Ureter (tissue), 1 donor: ENCODE results near the gene UBE2E2. TPM values are rescaled to one million over a fixed set of nuclear protein-coding genes. Genes with fewer than 3 reads are reported as not detected.

ENCODE experiments used
- DNase-seq: peaks from one replicate; pipeline ENCODE4 v3.0.0-alpha.2; 2020; ENCODE audit warnings: low spot score
- total RNA-seq: library from RNA; stranded (reverse); gene quantifications from one replicate; pipeline ENCODE4 v1.2.4, GENCODE V29; 2023
- donor health status: DM: yes; HTN: yes; CAD: no.

Gene UBE2E2
- total RNA-seq, 1 donor from 2014 or later = 28.3 TPM

GRCh38 chr3:23480329-23480714 is 277.2 kb downstream of the UBE2E2 start:
- DNase-seq = no peak

GRCh38 chr3:23481011-23481615 is 278.0 kb downstream of the UBE2E2 start:
- no peak for DNase-seq

- DNase-seq = no peak
Observed at GRCh38 chr3:23481616-23482278, 278.6 kb downstream of the UBE2E2 start.

DNA sequence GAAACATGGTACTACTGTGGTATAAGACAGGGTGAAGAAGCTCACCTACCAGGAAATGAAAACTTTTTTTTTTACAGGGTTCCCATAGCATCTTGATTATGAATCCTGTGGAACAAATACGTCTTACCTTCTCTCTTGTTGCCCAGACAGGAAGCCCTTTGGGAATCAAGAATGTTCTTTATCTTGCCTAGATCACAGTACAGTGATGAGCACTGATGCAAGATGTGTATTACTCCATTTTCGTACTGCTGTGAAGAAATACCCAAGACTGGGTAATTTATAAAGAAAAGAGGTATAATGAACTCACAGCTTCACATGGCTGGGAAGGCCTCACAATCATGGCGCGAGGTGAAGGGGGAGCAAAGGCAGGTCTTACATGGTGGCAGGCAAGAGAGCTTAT is 281.3 kb downstream of the UBE2E2 start:
- DNase-seq = no peak

- DNase-seq = no peak
Observed at GRCh38 chr3:23485922-23486321, 282.8 kb downstream of the UBE2E2 start.

DNA sequence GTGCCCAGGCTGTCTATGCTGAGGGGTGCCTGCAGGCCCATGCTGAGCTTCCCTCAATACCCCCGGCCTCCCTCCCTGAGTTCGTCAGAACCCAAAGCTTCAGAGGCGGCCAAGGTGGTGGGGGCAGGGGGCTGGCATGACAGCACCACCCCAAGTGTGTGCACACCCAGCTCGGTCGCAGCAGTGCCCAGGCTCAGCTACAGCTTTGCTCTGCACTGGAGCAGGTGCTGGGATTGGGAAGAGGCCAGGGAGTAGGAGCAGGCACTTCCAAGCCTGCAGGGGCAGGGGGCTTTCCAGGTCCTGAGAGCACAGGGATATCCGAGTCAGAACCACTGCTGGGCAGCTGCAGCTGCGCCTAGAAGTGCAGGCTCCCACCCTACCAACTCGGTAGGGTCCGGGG is 283.9 kb downstream of the UBE2E2 start:
- no peak for DNase-seq

DNA sequence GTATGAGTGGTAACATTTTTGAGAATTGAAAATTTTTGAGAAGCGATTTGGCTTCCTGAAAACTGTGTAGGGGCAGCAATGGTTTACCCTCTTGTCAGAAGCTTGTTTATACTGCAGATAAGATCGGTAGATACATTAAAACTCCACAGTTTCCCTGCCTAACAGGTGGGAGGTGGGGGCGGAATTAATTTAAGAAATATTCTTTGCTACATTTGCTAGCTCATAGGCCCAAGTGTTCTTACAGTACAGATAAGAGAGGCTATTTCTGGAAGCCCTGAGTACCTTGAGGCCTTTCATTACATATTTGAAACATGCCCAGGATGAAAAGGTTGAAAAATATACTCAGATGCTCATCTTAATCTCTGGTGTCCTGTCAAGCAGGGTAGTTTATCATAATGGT is 285.5 kb downstream of the UBE2E2 start:
- DNase-seq = no peak

DNA sequence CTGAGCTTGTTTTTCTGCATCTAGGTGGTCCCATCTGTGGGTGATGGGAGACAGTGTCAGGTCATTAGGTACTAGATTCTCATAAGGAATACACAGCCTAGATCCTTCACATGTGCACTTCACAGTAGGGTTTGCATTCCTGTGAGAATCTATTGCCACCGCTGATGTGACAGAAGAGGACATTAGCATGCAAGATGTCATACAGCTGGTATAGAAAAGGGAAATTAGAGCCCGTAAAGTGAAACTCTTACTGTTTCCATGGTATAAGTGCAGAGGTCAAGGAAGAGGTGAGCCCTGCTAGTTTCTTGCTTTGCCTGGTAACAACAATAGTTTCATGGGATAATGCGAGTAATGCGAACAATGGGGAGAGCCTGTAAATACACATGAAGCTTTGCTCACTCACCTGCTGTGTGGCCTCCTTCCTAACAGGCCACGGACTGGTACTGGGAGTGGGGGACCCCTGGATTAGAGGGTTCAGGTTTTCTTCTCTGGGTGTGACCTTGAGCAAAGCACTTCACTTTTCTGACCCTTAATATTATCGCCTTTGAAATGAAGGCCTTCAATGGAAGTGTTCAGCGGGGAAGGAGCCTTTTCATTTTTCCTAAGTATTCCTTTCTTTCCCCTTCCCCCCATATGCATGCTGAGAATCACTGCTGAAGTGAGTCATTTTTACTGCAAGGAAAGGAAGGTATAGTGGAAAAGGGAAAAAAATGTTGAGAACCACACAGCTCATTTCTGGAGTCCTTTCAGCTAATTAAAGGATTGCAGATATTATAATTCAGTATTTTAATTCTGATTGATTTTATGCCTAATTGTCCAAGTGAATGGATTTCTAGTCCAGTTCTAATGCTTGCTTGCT is 286.4 kb downstream of the UBE2E2 start:
- DNase-seq = no peak

- DNase-seq = no peak
Observed at GRCh38 chr3:23490459-23490858, 287.3 kb downstream of the UBE2E2 start.

DNA sequence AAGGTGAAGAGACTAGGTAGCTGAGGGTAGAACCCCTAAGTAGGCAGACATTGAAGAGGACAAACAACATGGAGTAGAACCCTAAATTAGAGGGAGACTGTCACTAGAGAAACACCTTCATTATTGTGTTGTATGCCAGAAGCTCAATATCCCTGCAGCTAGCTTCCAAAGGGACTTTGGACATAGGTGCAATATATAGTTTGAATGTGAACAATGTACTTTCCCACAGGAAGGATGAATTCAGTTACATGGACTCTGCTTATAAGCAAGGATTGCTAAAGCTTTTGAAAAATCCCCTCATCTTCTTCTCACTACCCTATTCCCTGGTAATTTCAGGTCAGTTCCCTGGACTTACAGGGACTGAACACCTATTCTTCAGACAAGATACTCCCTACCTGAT is 288.9 kb downstream of the UBE2E2 start:
- DNase-seq = no peak

DNA sequence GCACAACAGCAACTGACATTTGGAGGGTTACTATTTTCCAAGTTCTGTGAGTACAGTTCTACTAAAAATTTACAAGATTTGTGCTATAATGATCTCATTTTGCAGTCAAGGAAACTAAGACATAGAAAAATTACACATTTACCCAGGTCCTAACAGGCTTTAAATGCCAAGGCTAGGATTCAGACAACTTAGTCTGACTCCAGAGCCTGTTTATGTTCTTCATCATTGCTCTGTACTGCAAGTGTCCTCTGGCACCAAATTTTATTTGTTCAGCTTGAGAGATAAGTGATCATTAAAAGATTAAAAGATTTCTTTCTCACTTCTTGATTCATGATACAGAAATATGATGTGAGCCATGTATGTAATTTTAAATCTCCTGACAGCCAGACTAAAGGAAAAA is 290.8 kb downstream of the UBE2E2 start:
- DNase-seq = no peak

- DNase-seq = no peak
Observed at GRCh38 chr3:23494967-23495366, 291.8 kb downstream of the UBE2E2 start.

GRCh38 chr3:23495507-23495906 is 292.4 kb downstream of the UBE2E2 start:
- no peak for DNase-seq

DNA sequence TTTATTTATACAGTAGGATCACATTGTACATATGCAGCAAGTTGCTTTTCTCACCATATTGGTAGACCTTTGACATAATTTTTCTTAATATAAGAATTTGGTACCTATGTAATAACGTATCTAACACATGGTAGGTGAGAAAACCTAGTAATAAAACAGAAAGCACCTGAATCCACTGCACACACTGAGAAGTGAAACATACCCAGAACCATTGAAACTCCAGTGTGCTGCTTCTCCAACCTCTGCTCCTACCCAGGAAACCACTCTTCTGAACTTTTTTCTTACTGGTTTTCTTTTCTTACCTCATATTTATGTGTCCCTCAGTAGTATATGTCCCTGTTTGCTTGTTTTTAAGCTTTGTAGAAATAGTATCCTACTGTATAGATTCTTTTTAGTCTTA is 293.0 kb downstream of the UBE2E2 start:
- no peak for DNase-seq

DNA sequence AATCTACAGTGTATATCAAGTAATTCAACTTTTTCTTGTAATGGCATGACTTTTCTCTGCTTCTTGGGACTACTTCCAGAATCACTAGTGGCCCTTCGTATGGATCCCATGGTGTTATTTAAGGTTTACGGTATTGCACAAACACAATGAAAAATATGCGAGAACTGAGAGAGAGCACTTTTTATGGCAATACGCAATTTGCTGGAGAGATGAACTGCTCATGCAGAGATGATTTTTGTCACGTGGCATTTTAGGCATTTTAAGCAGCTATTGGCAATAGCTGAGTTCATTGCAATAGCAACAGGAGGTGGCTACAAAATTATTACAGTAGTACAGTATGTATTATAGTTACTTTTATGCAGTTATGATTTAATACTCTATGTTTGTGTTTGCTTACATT is 294.0 kb downstream of the UBE2E2 start:
- no peak for DNase-seq

DNA sequence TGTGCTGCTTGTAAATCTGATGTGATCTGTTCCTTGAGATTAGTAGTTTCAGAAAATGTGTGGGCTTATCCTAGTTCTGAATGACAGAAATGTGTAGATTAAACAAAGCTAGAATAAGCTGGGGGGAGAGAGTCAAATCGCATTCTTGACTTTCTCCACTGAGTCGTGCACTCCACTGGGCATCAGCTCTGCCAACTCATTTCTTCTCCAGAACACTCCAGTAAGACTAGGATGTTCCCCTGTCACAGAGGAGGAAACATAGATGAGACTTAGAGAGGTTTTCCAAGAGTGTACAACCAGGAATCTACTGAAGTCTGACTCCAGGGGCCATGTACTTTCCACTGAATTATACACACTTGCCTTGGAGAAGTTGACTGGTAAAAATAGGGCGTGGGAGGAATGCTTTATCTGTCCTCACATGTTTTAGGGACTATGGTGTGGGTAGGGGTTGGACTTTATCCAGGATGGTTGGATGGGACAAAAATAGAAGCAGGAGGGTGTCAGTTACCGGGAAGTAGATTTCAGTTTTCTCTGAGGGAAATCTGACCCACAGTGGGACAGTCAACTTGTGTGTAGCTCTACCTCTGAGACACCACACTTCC is 298.2 kb downstream of the UBE2E2 start:
- DNase-seq = no peak

GRCh38 chr3:23508464-23508863 is 305.3 kb downstream of the UBE2E2 start:
- no peak for DNase-seq

DNA sequence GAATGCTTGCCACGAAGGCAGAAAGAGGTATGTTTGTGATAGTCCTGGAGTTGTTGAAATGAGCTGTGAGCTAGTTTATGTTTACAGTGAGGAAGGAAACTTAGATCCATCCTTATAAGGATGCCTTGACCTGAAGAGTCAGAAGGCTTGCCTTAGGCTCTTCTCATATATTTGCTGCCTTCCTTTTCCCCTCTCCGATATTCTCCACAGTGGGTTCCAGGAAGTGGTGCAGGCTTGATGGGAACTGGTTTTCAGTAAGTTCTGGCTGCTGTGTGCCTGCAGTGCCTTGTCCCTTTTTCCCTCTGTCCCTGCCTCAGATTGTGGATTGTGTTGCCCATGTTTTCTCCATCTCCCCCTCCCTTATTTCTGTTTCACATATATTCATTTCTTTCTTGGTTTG is 315.3 kb downstream of the UBE2E2 start:
- no peak for DNase-seq

GRCh38 chr3:23519314-23520208 is 316.4 kb downstream of the UBE2E2 start:
- DNase-seq = no peak

- no peak for DNase-seq
Observed at GRCh38 chr3:23527326-23527725, 324.2 kb downstream of the UBE2E2 start.

GRCh38 chr3:23533596-23533995 is 330.5 kb downstream of the UBE2E2 start:
- DNase-seq = no peak

- DNase-seq = no peak
Observed at GRCh38 chr3:23533996-23534395, 330.9 kb downstream of the UBE2E2 start.
